CD14-positive monocyte (primary cell): ENCODE results near the gene SPIB. TPM values are rescaled to one million over a fixed set of nuclear protein-coding genes. Genes with fewer than 3 reads are reported as not detected.

ENCODE experiments used
- DNase-seq, 3 donors: peaks; one replicate each; pipeline ENCODE4 v3.0.0-alpha.2; 2011 to 2022
- H2AFZ ChIP-seq: 2 replicates; pipeline ENCODE4 v1.6.0; 2012; ENCODE audit warnings: mild to moderate bottlenecking, low read depth, low read length, inconsistent platforms; ENCODE audit not compliant: insufficient read depth, poor library complexity, severe bottlenecking
- H3K27ac ChIP-seq, 2 donors: 1 replicate in 1 of 2; 2 replicates in 1 of 2; pipeline ENCODE4 v1.5.1; 2012 to 2013; ENCODE audit warnings: low read length in 2 of 2, control low read depth in 1 of 2, inconsistent platforms in 1 of 2, low read depth in 1 of 2, mild to moderate bottlenecking in 1 of 2
- H3K27me3 ChIP-seq, 2 donors: one replicate each; pipeline versions ENCODE4 v1.6.0 to v1.6.1; 2011 to 2013; ENCODE audit warnings: low read length in 2 of 2; ENCODE audit not compliant: control insufficient read depth in 2 of 2, insufficient read depth in 2 of 2
- H3K36me3 ChIP-seq, 2 donors: replicated peaks in 1 of 2; 1 replicate in 1 of 2; 2 replicates in 1 of 2; pipeline versions ENCODE4 v1.5.1 to v1.6.1; 2012 to 2013; ENCODE audit warnings: low read length in 2 of 2, control low read depth in 1 of 2, inconsistent platforms in 1 of 2, mild to moderate bottlenecking in 1 of 2; ENCODE audit not compliant: insufficient read depth in 2 of 2, control insufficient read depth in 1 of 2
- H3K4me1 ChIP-seq, 2 donors: 1 replicate in 1 of 2; 2 replicates in 1 of 2; pipeline versions ENCODE4 v1.5.1 to v1.6.1; 2012 to 2013; ENCODE audit warnings: low read length in 2 of 2, control low read depth in 1 of 2, inconsistent platforms in 1 of 2, mild to moderate bottlenecking in 1 of 2, moderate library complexity in 1 of 2; ENCODE audit not compliant: insufficient read depth in 2 of 2, control insufficient read depth in 1 of 2
- H3K4me2 ChIP-seq: replicated peaks from 2 replicates; pipeline ENCODE3; 2012; ENCODE audit warnings: low read length, moderate library complexity, mild to moderate bottlenecking; ENCODE audit not compliant: poor library complexity, severe bottlenecking; ENCODE audit errors: extremely low read depth
- H3K4me3 ChIP-seq, 3 experiments: fragments of 200-600 bp in 1 of 3; sonication (generic) in 1 of 3; replicated peaks in 1 of 3; 1 replicate in 2 of 3; 2 replicates in 1 of 3; pipeline ENCODE4 v1.5.1; 2011 to 2013; ENCODE audit warnings: low read length in 3 of 3, mild to moderate bottlenecking in 3 of 3, control low read depth in 2 of 3, low read depth in 2 of 3, inconsistent platforms in 1 of 3, moderate library complexity in 1 of 3
- H3K79me2 ChIP-seq: 2 replicates; pipeline ENCODE4 v1.6.0; 2012; ENCODE audit warnings: mild to moderate bottlenecking, control low read depth, inconsistent platforms, low read length, moderate library complexity; ENCODE audit not compliant: insufficient read depth
- H3K9ac ChIP-seq: 2 replicates; pipeline ENCODE4 v1.6.0; 2017; ENCODE audit warnings: low read length, mild to moderate bottlenecking; ENCODE audit not compliant: insufficient read depth, poor library complexity, severe bottlenecking
- H3K9me3 ChIP-seq, 2 donors: replicated peaks in 1 of 2; 1 replicate in 1 of 2; 2 replicates in 1 of 2; pipeline versions ENCODE4 v1.5.1 to v1.6.1; 2012 to 2013; ENCODE audit warnings: low read length in 2 of 2, control low read depth in 1 of 2; ENCODE audit not compliant: control insufficient read depth in 1 of 2, insufficient read depth in 1 of 2
- H4K20me1 ChIP-seq: 2 replicates; pipeline ENCODE4 v1.6.0; 2012; ENCODE audit warnings: mild to moderate bottlenecking, low read length, control low read depth, moderate library complexity; ENCODE audit not compliant: insufficient read depth
- H3K27ac Mint-ChIP-seq, 7 donors: one replicate each; pipeline ENCODE4 v1.8.0; 2020; ENCODE audit warnings: mild to moderate bottlenecking in 7 of 7, mixed read lengths in 7 of 7, moderate library complexity in 6 of 7, inconsistent platforms in 2 of 7
- H3K27me3 Mint-ChIP-seq, 3 donors: one replicate each; pipeline ENCODE4 v1.8.0; 2021 to 2022; ENCODE audit warnings: low read depth in 3 of 3, mild to moderate bottlenecking in 3 of 3, mixed read lengths in 3 of 3, moderate library complexity in 3 of 3, inconsistent platforms in 1 of 3
- H3K36me3 Mint-ChIP-seq, 2 donors: one replicate each; pipeline ENCODE4 v1.8.0; 2020; ENCODE audit warnings: mixed read lengths in 2 of 2, inconsistent platforms in 1 of 2, mild to moderate bottlenecking in 1 of 2
- H3K4me1 Mint-ChIP-seq: one replicate; pipeline ENCODE4 v1.8.0; 2020; ENCODE audit warnings: mild to moderate bottlenecking, mixed read lengths
- H3K4me3 Mint-ChIP-seq, 2 donors: one replicate each; pipeline ENCODE4 v1.8.0; 2020; ENCODE audit warnings: mild to moderate bottlenecking in 2 of 2, mixed read lengths in 2 of 2, moderate library complexity in 1 of 2
- H3K9me3 Mint-ChIP-seq, 7 donors: one replicate each; pipeline ENCODE4 v1.8.0; 2020 to 2022; ENCODE audit warnings: mixed read lengths in 7 of 7, mild to moderate bottlenecking in 6 of 7, moderate library complexity in 6 of 7, inconsistent platforms in 2 of 7
- CTCF ChIP-seq: fragments of 200-600 bp; IDR thresholded peaks from one replicate; pipeline ENCODE4 v1.8.0; 2022; ENCODE audit warnings: antibody characterized with exemption, mild to moderate bottlenecking
- WGBS: methylation state at CpG from one replicate; pipeline ENCODE4 v1.1.5; 2013; ENCODE audit warnings: missing lambda C conversion rate; ENCODE audit not compliant: insufficient coverage; 5-methylcytosine and 5-hydroxymethylcytosine counted together
- intact Hi-C, 2 donors: fragments of 100-400 bp; cut with micrococcal nuclease; formaldehyde crosslinking; loops; one replicate each; pipeline versions ENCODE4 v1.15.0 to v1.15.1; 2023
- polyA plus RNA-seq, 3 donors: library from polyadenylated mRNA; depleted of rRNA in 1 of 3; unstranded in 2 of 3; stranded (reverse) in 1 of 3; fragments of 300-500 nt in 2 of 3; fragments of >200 nt in 1 of 3; fragmentation: Illumina TruSeq in 2 of 3; gene quantifications; 1 replicate in 2 of 3; 2 replicates in 1 of 3; pipeline ENCODE4 v1.2.3, GENCODE V29; 2012 to 2021

The SPIB gene
- polyA plus RNA-seq, 3 donors = 0.16 to 2.3 (median 0.34) TPM

GRCh38 chr19:50457300-50457699 is 38.6 kb downstream of the SPIB start:
- Histone ChIP-seq H3K9me3 (no peaks in the 10 kb centered on the region), H4K20me1 (no peaks in the 10 kb centered on the region), H3K4me3 (no peak overlapping the region), H3K4me2 (no peak overlapping the region), H3K79me2 (no peaks in the 10 kb centered on the region), H3K4me1 (no peaks in the 10 kb centered on the region), H2AFZ (no peak overlapping the region), H3K9ac (no peak overlapping the region), H3K27ac (no peak overlapping the region), H3K36me3 (no peaks in the 10 kb centered on the region), H3K27me3 (peaks cover 0 to 7% of the 10 kb centered on the region in 2 donors)
- DNase-seq = no peak
- peaks cover 0 to 4% (median 0%) of the 10 kb centered on the region in 7 donors for H3K9me3 Mint-ChIP-seq
- peaks cover 20 to 47% (median 24%) of the 10 kb centered on the region in 3 donors for H3K27me3 Mint-ChIP-seq
- H3K4me1 Mint-ChIP-seq = peaks cover 5% of the 10 kb centered on the region
- intact Hi-C loops = no loop called here
- H3K27ac Mint-ChIP-seq = no peak overlapping the region
- 89% methylated on average over 5 of the region's 5 CpGs for WGBS
- no peak overlapping the region for H3K4me3 Mint-ChIP-seq
- TF ChIP-seq CTCF = no peak
- no peaks in the 10 kb centered on the region for H3K36me3 Mint-ChIP-seq

GRCh38 chr19:50458396-50459066 is 39.8 kb downstream of the SPIB start:
- no peak overlapping the region for H3K27ac ChIP-seq
- WGBS = 45% methylated on average over 48 of the region's 50 CpGs
- H3K36me3 ChIP-seq = no peaks in the 10 kb centered on the region
- Mint-ChIP-seq H3K4me3 (no peak overlapping the region), H3K36me3 (no peaks in the 10 kb centered on the region), H3K27ac (no peak overlapping the region), H3K27me3 (peaks cover 19 to 47% (median 25%) of the 10 kb centered on the region in 3 donors), H3K4me1 (peaks cover 5% of the 10 kb centered on the region), H3K9me3 (peaks cover 0 to 4% (median 0%) of the 10 kb centered on the region in 7 donors)
- H4K20me1 ChIP-seq = no peaks in the 10 kb centered on the region
- no peaks in the 10 kb centered on the region for H3K9me3 ChIP-seq
- intact Hi-C loops = no loop called here
- no peaks in the 10 kb centered on the region for H3K79me2 ChIP-seq
- no peak overlapping the region for H3K9ac ChIP-seq
- no peak overlapping the region for H2AFZ ChIP-seq
- peaks cover 0 to 7% of the 10 kb centered on the region in 2 donors for H3K27me3 ChIP-seq
- TF ChIP-seq CTCF = no peak
- H3K4me2 ChIP-seq = no peak overlapping the region
- no peaks in the 10 kb centered on the region for H3K4me1 ChIP-seq
- DNase-seq = no peak
- H3K4me3 ChIP-seq = no peak overlapping the region
